ENCODE results near the gene COA8.

DNA sequence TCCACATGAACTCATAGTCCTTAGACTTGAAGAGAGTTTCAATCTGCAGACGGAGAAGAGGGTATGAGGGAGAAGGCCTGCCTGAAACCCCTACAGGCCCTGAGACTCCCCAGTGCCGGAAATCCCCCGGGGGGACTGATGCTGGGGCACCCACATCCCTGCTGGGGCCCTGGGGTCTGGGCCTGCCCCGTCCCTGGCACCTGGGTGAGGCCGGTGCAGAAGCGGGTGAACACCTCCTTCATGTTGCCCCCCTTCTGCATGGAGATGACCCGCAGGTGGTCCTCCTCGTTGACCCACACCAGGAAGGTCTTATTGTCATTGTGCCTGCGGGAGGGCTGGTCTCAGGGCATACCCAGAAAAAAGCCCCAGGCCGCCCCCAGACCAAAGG lies 42.5 kb upstream of the COA8 start:
- no peak for TF ChIP-seq POLR2A (IDR thresholded peaks at IDR 0.05)
- TF ChIP-seq, protein P1, sequence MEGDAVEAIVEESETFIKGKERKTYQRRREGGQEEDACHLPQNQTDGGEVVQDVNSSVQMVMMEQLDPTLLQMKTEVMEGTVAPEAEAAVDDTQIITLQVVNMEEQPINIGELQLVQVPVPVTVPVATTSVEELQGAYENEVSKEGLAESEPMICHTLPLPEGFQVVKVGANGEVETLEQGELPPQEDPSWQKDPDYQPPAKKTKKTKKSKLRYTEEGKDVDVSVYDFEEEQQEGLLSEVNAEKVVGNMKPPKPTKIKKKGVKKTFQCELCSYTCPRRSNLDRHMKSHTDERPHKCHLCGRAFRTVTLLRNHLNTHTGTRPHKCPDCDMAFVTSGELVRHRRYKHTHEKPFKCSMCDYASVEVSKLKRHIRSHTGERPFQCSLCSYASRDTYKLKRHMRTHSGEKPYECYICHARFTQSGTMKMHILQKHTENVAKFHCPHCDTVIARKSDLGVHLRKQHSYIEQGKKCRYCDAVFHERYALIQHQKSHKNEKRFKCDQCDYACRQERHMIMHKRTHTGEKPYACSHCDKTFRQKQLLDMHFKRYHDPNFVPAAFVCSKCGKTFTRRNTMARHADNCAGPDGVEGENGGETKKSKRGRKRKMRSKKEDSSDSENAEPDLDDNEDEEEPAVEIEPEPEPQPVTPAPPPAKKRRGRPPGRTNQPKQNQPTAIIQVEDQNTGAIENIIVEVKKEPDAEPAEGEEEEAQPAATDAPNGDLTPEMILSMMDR (IDR thresholded peaks at IDR 0.05), result no peak

Measured in testis (tissue), 2 donors.